ENCODE measurements around the gene BAIAP2L2. TPM values are rescaled to one million over a fixed set of nuclear protein-coding genes. Genes with fewer than 3 reads are reported as not detected.
A peak's percentile ranks its signal among the peaks of the same experiment; 100 is the strongest.

BAIAP2L2 gene
- total and polyA plus RNA-seq, 3 donors from 2014 or later: 6.6 to 10.0 (median 8.8) TPM

- TF ChIP-seq CTCF (IDR thresholded peaks at IDR 0.05): no peak
- peaks cover 4% of the 10 kb centered on the region for H3K4me1 ChIP-seq
- H3K27me3 ChIP-seq: no peaks in the 10 kb centered on the region
- no peak overlapping the region for H3K27ac ChIP-seq
- no peak for DNase-seq
- H3K36me3 ChIP-seq (ENCODE audit: low read depth, missing control alignments): no peaks in the 10 kb centered on the region
- WGBS, 2 donors: 75% methylated on average over 9 of the region's 9 CpGs
- H3K9me3 ChIP-seq: no peaks in the 10 kb centered on the region
- intact Hi-C loops (cut with DNase I; ENCODE audit: low total_unique reads): no loop called here
- no peak overlapping the region for H3K4me3 ChIP-seq
Measured at GRCh38 chr22:38098410-38099249, 11.9 kb downstream of the BAIAP2L2 start.

DNA sequence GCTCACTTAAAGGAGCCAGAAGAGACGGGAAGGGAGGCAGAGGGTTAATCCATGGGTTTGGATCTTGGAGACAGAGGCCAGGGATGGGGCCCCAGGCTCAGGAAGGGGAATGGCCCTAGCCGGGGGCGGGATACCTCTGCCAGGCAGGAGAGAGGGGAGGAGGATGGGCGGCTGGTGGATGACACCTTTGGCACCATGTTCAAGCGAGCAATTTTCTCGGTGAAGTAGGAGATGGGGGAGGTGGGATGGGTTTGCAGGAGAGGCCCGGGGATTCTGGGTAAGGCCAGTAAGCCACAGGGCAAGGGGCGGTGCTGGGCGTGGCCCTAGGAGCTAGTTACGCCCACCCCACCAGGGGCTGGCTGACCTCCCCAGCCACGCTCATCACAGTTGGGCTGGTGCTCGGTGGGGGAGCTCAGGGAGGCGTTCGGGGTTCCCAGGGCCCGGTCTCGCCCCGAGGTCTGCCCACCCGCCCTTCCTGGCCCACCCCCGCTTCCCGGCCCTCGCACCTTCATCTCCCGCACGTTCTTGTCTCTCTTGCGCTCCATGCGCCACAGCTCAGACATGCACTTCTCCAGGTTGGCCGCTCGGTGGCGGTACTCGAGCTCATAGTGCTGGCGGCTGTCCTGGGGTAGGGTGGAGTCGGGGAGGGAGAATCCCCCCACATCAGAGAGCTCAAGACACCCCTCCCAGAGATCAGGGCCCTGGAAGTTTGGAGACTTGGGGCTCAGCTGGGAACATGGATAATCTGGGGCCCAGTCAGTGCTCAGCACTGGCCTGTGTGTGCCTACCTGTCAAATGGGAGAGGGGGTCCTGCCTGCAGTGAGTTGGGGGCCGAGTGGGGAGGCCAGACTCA lies 12.7 kb downstream of the BAIAP2L2 start:
- DNase-seq: peak; percentile 45
- 44 to 58% methylated on average over 24 to 30 of the region's 32 CpGs for WGBS, 2 donors
- TF ChIP-seq CTCF (IDR thresholded peaks at IDR 0.05) (peak in 2 of 3 experiments; percentile 18 to 34), POLR2A (IDR thresholded peaks at IDR 0.05) (no peak)
- Histone ChIP-seq H3K9me3 (no peaks in the 10 kb centered on the region), H3K4me3 (peak overlapping the region in 1 of 2 donors; percentile 13), H3K4me1 (peaks cover 4% of the 10 kb centered on the region), H3K27ac (no peak overlapping the region), H3K27me3 (no peaks in the 10 kb centered on the region), H3K36me3 (ENCODE audit: low read depth, missing control alignments) (no peaks in the 10 kb centered on the region)
- intact Hi-C loops (cut with DNase I; ENCODE audit: low total_unique reads): no loop called here

GRCh38 chr22:38097058-38097457 lies 13.4 kb downstream of the BAIAP2L2 start:
- Histone ChIP-seq H3K4me1 (peaks cover 4% of the 10 kb centered on the region), H3K9me3 (no peaks in the 10 kb centered on the region), H3K27me3 (no peaks in the 10 kb centered on the region), H3K4me3 (no peak overlapping the region), H3K36me3 (ENCODE audit: low read depth, missing control alignments) (no peaks in the 10 kb centered on the region), H3K27ac (no peak overlapping the region)
- 64 to 65% methylated on average over 15 of the region's 15 CpGs for WGBS, 2 donors
- TF ChIP-seq CTCF (IDR thresholded peaks at IDR 0.05): no peak
- TF ChIP-seq POLR2A (IDR thresholded peaks at IDR 0.05): no peak
- DNase-seq: no peak
- intact Hi-C loops (cut with DNase I; ENCODE audit: low total_unique reads): no loop called here

- H3K36me3 ChIP-seq (ENCODE audit: low read depth, missing control alignments): no peaks in the 10 kb centered on the region
- no peak for TF ChIP-seq POLR2A (IDR thresholded peaks at IDR 0.05)
- TF ChIP-seq CTCF (IDR thresholded peaks at IDR 0.05): no peak
- H3K4me1 ChIP-seq: peaks cover 7% of the 10 kb centered on the region
- H3K27ac ChIP-seq: no peak overlapping the region
- no peaks in the 10 kb centered on the region for H3K9me3 ChIP-seq
- H3K4me3 ChIP-seq: peak overlapping the region; percentile 21 to 26
- 20 to 34% methylated on average over 6 to 28 of the region's 34 CpGs for WGBS, 2 donors
- intact Hi-C loops (cut with DNase I; ENCODE audit: low total_unique reads): no loop called here
- no peak for DNase-seq
- no peaks in the 10 kb centered on the region for H3K27me3 ChIP-seq
Measured at GRCh38 chr22:38089474-38089851, 21.0 kb downstream of the BAIAP2L2 start.

Data from testis (tissue), 3 donors.